GM10266 (cell line): ENCODE results near the gene FAM193A.

Source experiments
- DNase-seq: peaks from one replicate; pipeline ENCODE4 v3.0.0; 2012; ENCODE audit errors: extremely low spot score
- TF ChIP-seq, protein P1 (sequence below): IDR thresholded peaks from 2 replicates; pipeline ENCODE4 v1.5.1; 2012; ENCODE audit warnings: mild to moderate bottlenecking, low read depth; ENCODE audit not compliant: control insufficient read depth, insufficient read depth; ENCODE audit errors: missing control alignments

Gene FAM193A

DNA sequence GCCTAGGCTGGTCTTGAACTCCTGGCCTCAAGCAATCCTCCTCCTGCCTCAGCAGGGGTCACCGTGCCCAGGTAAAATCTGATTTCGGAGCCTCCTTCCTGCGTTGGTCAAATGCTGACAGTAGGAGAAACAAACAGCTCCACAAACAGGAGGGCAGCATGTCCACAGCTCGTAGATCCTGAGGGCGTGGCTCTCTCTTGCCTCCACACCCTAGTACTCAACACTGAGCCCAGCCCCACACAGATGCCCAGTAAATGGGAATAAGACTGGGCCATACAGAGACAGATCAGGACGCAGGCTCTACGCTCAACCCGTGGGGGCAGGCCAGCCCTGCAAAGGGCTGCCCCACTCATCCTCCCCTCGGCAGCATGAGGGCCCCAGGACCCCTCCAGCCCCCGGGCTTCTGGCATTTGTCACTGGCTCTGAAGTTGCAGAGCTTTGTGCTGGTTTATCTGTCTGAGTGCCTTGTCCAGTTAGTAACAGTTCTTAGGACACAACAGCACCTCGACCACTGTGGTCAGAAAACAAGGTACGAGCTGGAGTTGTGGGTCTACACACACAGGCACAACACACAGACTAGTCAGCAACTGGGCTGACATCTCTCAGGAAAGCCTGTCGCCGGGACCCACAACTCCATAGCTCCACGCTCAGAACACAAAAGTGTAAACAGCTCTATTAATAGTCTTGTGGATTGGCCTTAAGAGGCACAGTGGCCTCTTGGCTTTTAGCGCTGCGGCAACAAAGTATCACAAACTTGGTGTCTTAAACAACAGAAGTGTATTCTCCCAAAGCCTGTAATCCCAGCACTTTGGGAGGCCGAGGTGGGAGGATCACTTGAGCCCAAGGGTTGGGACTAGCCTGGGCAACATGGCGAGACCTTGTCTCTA lies 214.5 kb downstream of the FAM193A start:
- no peak for DNase-seq
- TF ChIP-seq, protein P1, sequence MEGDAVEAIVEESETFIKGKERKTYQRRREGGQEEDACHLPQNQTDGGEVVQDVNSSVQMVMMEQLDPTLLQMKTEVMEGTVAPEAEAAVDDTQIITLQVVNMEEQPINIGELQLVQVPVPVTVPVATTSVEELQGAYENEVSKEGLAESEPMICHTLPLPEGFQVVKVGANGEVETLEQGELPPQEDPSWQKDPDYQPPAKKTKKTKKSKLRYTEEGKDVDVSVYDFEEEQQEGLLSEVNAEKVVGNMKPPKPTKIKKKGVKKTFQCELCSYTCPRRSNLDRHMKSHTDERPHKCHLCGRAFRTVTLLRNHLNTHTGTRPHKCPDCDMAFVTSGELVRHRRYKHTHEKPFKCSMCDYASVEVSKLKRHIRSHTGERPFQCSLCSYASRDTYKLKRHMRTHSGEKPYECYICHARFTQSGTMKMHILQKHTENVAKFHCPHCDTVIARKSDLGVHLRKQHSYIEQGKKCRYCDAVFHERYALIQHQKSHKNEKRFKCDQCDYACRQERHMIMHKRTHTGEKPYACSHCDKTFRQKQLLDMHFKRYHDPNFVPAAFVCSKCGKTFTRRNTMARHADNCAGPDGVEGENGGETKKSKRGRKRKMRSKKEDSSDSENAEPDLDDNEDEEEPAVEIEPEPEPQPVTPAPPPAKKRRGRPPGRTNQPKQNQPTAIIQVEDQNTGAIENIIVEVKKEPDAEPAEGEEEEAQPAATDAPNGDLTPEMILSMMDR = no peak

DNA sequence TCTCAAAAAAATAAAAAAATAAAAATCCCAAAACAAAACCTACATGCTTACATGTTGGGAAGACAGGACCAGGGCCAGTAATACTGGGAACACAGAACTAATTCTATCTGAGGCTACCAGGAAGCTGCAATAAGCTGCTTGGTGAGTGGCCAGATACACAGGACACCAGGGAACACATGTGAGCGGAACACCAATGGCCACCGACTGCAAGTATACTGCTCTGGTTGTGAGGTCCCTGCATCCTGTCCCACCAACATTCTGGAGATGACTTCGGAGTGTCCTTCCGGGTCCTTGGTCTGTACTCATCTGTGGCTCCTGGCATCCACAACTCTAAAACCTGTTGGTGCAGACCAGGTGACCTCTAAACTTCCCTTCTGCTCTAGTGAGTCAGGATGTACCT lies 217.0 kb downstream of the FAM193A start:
- no peak for DNase-seq
- TF ChIP-seq, protein P1 = no peak

DNA sequence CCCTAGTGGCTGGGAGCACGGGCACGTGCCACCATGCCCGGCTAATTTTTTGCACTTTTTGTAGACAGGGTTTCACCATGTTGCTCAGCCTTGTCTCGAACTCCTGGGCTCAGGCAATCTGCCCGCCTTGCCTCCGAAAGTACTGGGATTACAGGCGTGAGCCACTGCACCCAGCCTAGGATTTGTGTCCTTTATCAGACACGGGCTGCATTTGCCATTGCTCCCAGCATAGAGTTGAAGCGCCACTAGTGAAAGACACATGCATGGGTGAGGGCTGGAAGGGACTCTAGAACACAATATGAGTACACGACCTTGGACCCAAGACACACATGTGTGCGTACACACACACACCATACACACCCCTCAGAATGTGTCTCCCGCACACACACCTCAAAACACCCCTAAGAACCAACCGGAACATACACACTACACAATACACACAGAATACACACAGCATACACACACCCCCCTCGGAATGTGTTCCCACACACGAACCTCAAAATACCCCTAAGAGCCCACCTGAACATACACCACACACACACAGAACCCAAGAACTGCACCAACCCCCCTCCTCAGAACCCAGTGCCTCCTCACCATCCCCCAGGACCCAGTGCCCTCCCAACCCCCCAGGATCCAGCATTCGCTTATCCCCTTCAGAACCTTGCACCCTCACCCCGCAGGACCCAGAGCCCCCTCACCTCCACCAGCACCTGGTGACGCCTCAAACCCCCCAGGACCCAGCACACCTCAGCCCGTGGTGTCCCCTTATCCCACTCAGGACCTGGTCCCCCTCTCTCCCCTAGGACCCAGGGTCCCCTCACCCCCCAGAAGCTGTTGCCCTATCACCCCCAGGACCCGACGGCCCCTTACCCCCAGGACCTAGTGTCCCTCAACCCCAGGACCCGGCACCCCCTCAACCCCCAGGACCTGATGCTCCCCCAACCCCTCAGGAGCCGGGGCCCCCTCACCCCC lies 218.7 kb downstream of the FAM193A start:
- TF ChIP-seq, protein P1 = no peak
- no peak for DNase-seq

DNA sequence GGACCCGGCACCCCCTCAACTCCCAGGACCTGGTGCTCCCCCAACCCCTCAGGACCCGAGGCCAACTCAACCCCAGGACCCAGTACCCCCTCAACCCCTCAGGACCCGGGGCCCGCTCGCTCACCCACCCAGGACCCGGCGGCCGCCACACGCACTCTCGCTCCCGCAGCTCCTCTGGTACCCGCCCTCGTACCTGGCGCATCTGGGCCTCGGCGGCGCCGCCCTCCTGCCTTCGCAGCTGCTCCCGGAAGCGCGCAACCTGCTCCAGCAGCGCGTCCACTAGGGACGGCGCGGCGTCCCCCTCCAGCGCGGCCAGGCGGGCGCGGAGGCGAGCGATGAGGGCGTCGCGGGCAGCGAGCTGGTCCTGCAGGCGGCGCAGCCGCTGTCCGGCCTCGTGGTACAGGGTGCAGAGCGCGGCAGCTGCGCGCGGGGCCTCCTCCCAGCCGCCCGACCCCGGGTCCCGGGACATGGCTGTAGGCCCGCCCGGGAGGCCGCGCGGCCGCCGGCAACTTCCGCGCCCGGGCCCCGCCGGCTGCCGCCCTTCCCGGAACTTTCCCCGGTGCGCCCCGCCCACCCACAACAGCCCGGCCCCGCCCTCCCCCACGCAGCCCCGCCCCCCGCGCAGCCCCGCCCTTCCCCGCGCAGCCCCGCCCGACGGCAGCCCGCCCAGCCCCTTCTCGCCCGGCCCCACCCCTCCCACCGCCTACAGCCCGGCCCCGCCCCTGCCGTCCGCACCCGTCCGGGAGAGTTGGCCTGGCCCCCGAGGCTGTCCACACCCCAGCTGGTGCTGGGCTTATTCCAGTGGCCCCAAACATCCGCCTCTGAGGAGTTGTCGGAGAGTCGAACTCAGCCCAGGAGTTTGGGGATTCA lies 219.6 kb downstream of the FAM193A start, which contains the start of gene TNIP2:
Gene TNIP2, minus strand, starts transcription at position 516 of the 870 bp plus-strand sequence. Its CDS starts 47 bp downstream, at position 469.
- TF ChIP-seq, protein P1 = peak; percentile 35
- peak; percentile 99 for DNase-seq

DNA sequence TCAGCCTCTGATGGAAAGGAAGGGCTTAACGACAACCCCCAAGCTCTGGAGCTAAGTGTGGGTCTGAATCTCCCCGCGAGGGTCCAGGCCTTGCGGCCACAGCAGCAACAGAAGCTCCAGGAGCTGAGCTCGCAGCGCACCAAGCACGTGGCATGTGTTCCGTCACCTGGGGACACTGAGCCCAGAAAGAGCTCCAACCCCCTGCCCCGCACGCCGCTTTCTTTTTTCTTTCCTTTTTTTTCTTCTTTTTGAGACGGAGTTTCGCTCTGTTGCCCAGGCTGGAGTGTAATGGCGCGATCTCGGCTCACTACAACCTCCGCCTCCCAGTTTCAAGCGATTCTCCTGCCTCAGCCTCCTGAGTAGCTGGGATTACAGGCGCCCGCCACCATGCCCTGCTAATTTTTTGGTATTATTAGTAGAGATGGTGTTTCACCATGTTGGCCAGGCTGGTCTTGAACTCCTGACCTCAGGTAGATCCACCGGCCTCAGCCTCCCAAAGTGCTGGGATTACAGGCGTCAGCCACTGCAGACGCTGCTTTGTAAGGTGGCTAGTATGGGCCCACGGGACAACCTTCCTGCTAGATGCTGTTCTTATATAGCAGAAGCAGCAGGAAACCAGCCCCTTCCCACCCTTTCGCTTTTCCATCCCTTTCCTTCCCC lies 220.4 kb downstream of the FAM193A start:
- DNase-seq = peak; percentile 47
- TF ChIP-seq, protein P1 = no peak

DNA sequence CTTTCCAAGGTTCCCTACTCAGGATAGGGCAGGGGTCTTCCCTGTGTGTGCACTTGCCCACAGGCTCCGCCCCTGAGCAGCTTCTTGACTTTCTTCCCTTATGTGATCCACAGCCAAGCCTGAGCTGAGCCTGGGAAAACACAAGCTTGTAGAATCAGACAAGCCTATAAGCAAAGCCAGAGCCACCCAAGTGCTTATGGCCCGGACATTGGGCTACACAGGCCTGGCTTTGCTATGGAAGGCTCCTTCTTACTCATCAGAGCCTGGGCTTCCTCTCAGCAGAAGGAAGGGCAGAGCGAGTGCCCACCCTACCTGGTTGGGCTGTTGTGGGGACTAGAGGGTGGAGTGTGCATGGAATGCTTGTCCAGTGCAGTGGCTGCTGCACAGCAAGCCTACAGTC lies 221.0 kb downstream of the FAM193A start:
- TF ChIP-seq, protein P1 = no peak
- DNase-seq = no peak
